Stimulated activated CD4-positive, alpha-beta T cell treated with anti-CD3 and anti-CD28 coated beads, TNF-alpha, amount 100 ng/mL, for 24 hours (primary cell): ENCODE data around the gene GPR62.
"Not testable (repeated sequence)": the region's sequence is repeated elsewhere in the genome, so short reads cannot be mapped to it uniquely, and the experiment has no call there.

Experiments
- DNase-seq, 3 experiments: peaks; one replicate each; pipeline ENCODE4 v3.0.0-alpha.2; 2020; ENCODE audit warnings: low read depth in 3 of 3

Gene GPR62

GRCh38 chr3:51955175-51955892 lies at the start of gene GPR62:
Gene GPR62 (plus strand): TSS chr3:51955381. CDS start chr3:51955653, 272 bp downstream.
- DNase-seq, result no peak

GRCh38 chr3:51908026-51908425 lies 47.2 kb upstream of the GPR62 start:
- no peak for DNase-seq

- DNase-seq, result no peak
Observed at GRCh38 chr3:51916418-51916817, 38.8 kb upstream of the GPR62 start.

- no peak for DNase-seq
Observed at GRCh38 chr3:51921081-51921578, 34.1 kb upstream of the GPR62 start.

GRCh38 chr3:51927061-51927977 lies 27.9 kb upstream of the GPR62 start:
- DNase-seq, result no peak

GRCh38 chr3:51928438-51928837 lies 26.7 kb upstream of the GPR62 start:
- no peak for DNase-seq

- not testable (repeated sequence) for DNase-seq
Observed at GRCh38 chr3:51928981-51929380, 26.2 kb upstream of the GPR62 start.

- DNase-seq, result no peak
Observed at GRCh38 chr3:51929420-51930003, 25.7 kb upstream of the GPR62 start.

- DNase-seq, result no peak
Observed at GRCh38 chr3:51930439-51930838, 24.7 kb upstream of the GPR62 start.

- no peak for DNase-seq
Observed at GRCh38 chr3:51931756-51932155, 23.4 kb upstream of the GPR62 start.

- no peak for DNase-seq
Observed at GRCh38 chr3:51932471-51933370, 22.5 kb upstream of the GPR62 start.

- no peak for DNase-seq
Observed at GRCh38 chr3:51933471-51934138, 21.6 kb upstream of the GPR62 start.

- DNase-seq, result no peak
Observed at GRCh38 chr3:51934139-51934850, 20.9 kb upstream of the GPR62 start.

GRCh38 chr3:51934991-51935885 lies 19.9 kb upstream of the GPR62 start:
- no peak for DNase-seq

- DNase-seq, result no peak
Observed at GRCh38 chr3:51935886-51936755, 19.1 kb upstream of the GPR62 start.

GRCh38 chr3:51937014-51937413 lies 18.2 kb upstream of the GPR62 start:
- DNase-seq, result no peak

- DNase-seq, result no peak
Observed at GRCh38 chr3:51937611-51938450, 17.4 kb upstream of the GPR62 start.
